ENCODE measurements around the gene PTRH1. TPM values are rescaled to one million over a fixed set of nuclear protein-coding genes. Genes with fewer than 3 reads are reported as not detected.

Gene PTRH1
- total and polyA plus RNA-seq, 2 of the 13 experiments (the other 11 are each of a cell fraction or from before 2014, with no cell fraction given): 4.0 to 10.4 TPM

GRCh38 chr9:127715470-127716337, at the start of gene PTRH1, which contains the start of gene TTC16 (continued):
- TF ChIP-seq RERE (CRISPR knock-in tag; IDR thresholded peaks at IDR 0.05; ENCODE audit: low read depth): no peak
- TF ChIP-seq ZNF260 (CRISPR knock-in tag; IDR thresholded peaks at IDR 0.05; ENCODE audit: borderline replicate concordance, low read depth): no peak
- TF ChIP-seq CREBL2 (CRISPR knock-in tag; IDR thresholded peaks at IDR 0.05; ENCODE audit: borderline replicate concordance): no peak; the same call in 1 of the 2 replicates
- peak; percentile 29; the same call in 1 of the 2 replicates for TF ChIP-seq ZSCAN9 (CRISPR knock-in tag; IDR thresholded peaks at IDR 0.05; ENCODE audit: borderline replicate concordance)
- TF ChIP-seq RFX3 (CRISPR knock-in tag; IDR thresholded peaks at IDR 0.05): peak; percentile 75
- TF ChIP-seq NFKB2 (CRISPR knock-in tag; IDR thresholded peaks at IDR 0.05; ENCODE audit: borderline replicate concordance): no peak
- TF ChIP-seq DMAP1 (CRISPR knock-in tag; IDR thresholded peaks at IDR 0.05): no peak; the same call in 1 of the 2 replicates
- TF ChIP-seq ESRRA (CRISPR knock-in tag; IDR thresholded peaks at IDR 0.05; ENCODE audit: low read depth): peak; percentile 16; the same call in 1 of the 2 replicates
- TF ChIP-seq ZNF296 (CRISPR knock-in tag; conservative IDR thresholded peaks at IDR 0.05): no peak
- TF ChIP-seq ZBTB42 (CRISPR knock-in tag; IDR thresholded peaks at IDR 0.05): no peak
- peak; percentile 64 for TF ChIP-seq TGIF2 (CRISPR knock-in tag; IDR thresholded peaks at IDR 0.05)
- no peak for TF ChIP-seq ZNF629 (CRISPR knock-in tag; conservative IDR thresholded peaks at IDR 0.05)
- TF ChIP-seq ZNF572 (CRISPR knock-in tag; IDR thresholded peaks at IDR 0.05): no peak
- peak; percentile 71; the same call in 1 of the 2 replicates for TF ChIP-seq SAFB2 (CRISPR knock-in tag; IDR thresholded peaks at IDR 0.05; ENCODE audit: borderline replicate concordance, low read depth)
- TF ChIP-seq BCL6 (CRISPR knock-in tag; IDR thresholded peaks at IDR 0.05): no peak
- peak; percentile 33; the same call in 1 of the 2 replicates for TF ChIP-seq SNAPC4 (CRISPR knock-in tag; IDR thresholded peaks at IDR 0.05)
- TF ChIP-seq CBX2 (IDR thresholded peaks at IDR 0.05; ENCODE audit: low read depth, low read length): no peak
- no peak for TF ChIP-seq CBX2 (CRISPR knock-in tag; IDR thresholded peaks at IDR 0.05; ENCODE audit: low read depth)
- TF ChIP-seq CCAR2 (optimal IDR thresholded peaks at IDR 0.05; ENCODE audit: low read depth, low read length): no peak
- peak; percentile 12 for TF ChIP-seq XRCC5 (optimal IDR thresholded peaks at IDR 0.05; ENCODE audit: low read length)
